Lower leg skin (tissue), 3 donors: Measurements from ENCODE around the gene NTRK2.

Experiments used
- POLR2A ChIP-seq, 2 donors: fragments of 450-650 bp; IDR thresholded peaks; one replicate each; pipeline ENCODE4 v1.6.1; 2016 to 2017; ENCODE audit warnings: antibody characterized with exemption in 2 of 2, mild to moderate bottlenecking in 1 of 2, moderate library complexity in 1 of 2
- TF ChIP-seq, protein P1 (sequence below), 3 donors: fragments of 450-650 bp; IDR thresholded peaks; one replicate each; pipeline ENCODE4 v1.5.1; 2016; ENCODE audit warnings: antibody characterized with exemption in 3 of 3, mild to moderate bottlenecking in 3 of 3, moderate library complexity in 2 of 3

- TF ChIP-seq, protein P1, sequence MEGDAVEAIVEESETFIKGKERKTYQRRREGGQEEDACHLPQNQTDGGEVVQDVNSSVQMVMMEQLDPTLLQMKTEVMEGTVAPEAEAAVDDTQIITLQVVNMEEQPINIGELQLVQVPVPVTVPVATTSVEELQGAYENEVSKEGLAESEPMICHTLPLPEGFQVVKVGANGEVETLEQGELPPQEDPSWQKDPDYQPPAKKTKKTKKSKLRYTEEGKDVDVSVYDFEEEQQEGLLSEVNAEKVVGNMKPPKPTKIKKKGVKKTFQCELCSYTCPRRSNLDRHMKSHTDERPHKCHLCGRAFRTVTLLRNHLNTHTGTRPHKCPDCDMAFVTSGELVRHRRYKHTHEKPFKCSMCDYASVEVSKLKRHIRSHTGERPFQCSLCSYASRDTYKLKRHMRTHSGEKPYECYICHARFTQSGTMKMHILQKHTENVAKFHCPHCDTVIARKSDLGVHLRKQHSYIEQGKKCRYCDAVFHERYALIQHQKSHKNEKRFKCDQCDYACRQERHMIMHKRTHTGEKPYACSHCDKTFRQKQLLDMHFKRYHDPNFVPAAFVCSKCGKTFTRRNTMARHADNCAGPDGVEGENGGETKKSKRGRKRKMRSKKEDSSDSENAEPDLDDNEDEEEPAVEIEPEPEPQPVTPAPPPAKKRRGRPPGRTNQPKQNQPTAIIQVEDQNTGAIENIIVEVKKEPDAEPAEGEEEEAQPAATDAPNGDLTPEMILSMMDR (IDR thresholded peaks at IDR 0.05) = no peak
- TF ChIP-seq POLR2A (IDR thresholded peaks at IDR 0.05) = no peak
These were observed 372.1 kb downstream of the NTRK2 start for GRCh38 chr9:85041466-85042137.
